ENCODE results near the gene DISC1.

DNA sequence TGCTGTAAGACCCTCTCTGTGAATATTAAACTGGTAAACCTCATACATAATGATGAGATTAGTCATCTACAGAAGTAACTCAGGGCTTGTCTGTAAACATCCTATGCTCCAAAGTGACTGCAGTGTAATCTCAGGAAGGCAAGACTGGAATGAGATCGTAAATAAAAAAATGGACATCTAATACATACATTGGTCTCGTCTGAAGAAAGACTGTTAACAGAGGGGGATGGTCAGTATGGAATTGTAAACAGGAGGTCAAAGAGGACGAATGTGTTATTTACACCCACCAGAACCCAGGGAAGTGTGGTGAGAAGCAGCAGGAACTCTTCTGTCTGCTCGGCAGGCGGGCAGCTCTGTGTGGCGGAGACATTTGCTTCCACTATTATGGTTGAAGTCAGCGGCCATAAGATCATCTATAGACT, 51.4 kb downstream of the DISC1 start:
- TF ChIP-seq ZBTB26 (CRISPR knock-in tag; IDR thresholded peaks at IDR 0.05; ENCODE audit: borderline replicate concordance) (no peak), SMYD3 (CRISPR knock-in tag; IDR thresholded peaks at IDR 0.05) (no peak), ZNF800 (CRISPR knock-in tag; IDR thresholded peaks at IDR 0.05) (no peak)
- TF ChIP-seq, protein P1, sequence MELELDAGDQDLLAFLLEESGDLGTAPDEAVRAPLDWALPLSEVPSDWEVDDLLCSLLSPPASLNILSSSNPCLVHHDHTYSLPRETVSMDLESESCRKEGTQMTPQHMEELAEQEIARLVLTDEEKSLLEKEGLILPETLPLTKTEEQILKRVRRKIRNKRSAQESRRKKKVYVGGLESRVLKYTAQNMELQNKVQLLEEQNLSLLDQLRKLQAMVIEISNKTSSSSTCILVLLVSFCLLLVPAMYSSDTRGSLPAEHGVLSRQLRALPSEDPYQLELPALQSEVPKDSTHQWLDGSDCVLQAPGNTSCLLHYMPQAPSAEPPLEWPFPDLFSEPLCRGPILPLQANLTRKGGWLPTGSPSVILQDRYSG (CRISPR knock-in tag; IDR thresholded peaks at IDR 0.05): no peak
- TF ChIP-seq, protein P2, sequence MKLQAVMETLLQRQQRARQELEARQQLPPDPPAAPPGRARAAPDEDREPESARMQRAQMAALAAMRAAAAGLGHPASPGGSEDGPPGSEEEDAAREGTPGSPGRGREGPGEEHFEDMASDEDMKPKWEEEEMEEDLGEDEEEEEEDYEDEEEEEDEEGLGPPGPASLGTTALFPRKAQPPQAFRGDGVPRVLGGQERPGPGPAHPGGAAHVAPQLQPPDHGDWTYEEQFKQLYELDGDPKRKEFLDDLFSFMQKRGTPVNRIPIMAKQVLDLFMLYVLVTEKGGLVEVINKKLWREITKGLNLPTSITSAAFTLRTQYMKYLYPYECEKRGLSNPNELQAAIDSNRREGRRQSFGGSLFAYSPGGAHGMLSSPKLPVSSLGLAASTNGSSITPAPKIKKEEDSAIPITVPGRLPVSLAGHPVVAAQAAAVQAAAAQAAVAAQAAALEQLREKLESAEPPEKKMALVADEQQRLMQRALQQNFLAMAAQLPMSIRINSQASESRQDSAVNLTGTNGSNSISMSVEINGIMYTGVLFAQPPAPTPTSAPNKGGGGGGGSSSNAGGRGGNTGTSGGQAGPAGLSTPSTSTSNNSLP (IDR thresholded peaks at IDR 0.05; ENCODE audit: low read depth, low read length): no peak
